ENCODE data around the gene IFNG-AS1. TPM values are rescaled to one million over a fixed set of nuclear protein-coding genes. Genes with fewer than 3 reads are reported as not detected.

IFNG-AS1 gene
- total RNA-seq, 1 experiment from 2014 or later: not detected

GRCh38 chr12:68067762-68068376, 78.6 kb downstream of the IFNG-AS1 start:
- Histone ChIP-seq H3K4me3 (no peak overlapping the region), H3K27me3 (replicated peaks) (no peaks in the 10 kb centered on the region), H3K27ac (no peak overlapping the region), H3K36me3 (no peaks in the 10 kb centered on the region), H3K4me1 (replicated peaks) (no peaks in the 10 kb centered on the region), H3K9me3 (replicated peaks) (no peaks in the 10 kb centered on the region)
- DNase-seq (ENCODE audit: low read depth in 1 of 2, low spot score in 2 of 2): no peak

GRCh38 chr12:68069275-68069674, 80.0 kb downstream of the IFNG-AS1 start:
- Histone ChIP-seq H3K4me3 (no peak overlapping the region), H3K36me3 (no peaks in the 10 kb centered on the region), H3K27me3 (replicated peaks) (no peaks in the 10 kb centered on the region), H3K27ac (no peak overlapping the region), H3K9me3 (replicated peaks) (no peaks in the 10 kb centered on the region), H3K4me1 (replicated peaks) (no peaks in the 10 kb centered on the region)
- DNase-seq (ENCODE audit: low read depth in 1 of 2, low spot score in 2 of 2): no peak

Other genes with a start within 250 kb of the IFNG-AS1 start
- not detected in 2 replicates for gene IFNG, start 170.3 kb downstream of the IFNG-AS1 start, total RNA-seq (2014; rRNA removed; shearing (Covaris generic))
- gene IL26, start 236.4 kb downstream of the IFNG-AS1 start, total RNA-seq (2014; rRNA removed; shearing (Covaris generic)): not detected in 2 replicates